GM10847 (cell line): ENCODE data around the gene HMGN1.
A peak's percentile ranks its signal among the peaks of the same experiment; 100 is the strongest.

Experiments
- POLR2A ChIP-seq: IDR thresholded peaks from 2 replicates; pipeline ENCODE4 v1.6.1; 2011; ENCODE audit not compliant: insufficient read length; ENCODE audit errors: extremely low read depth

HMGN1 gene

GRCh38 chr21:39379986-39380891, 31.4 kb upstream of the HMGN1 start:
- TF ChIP-seq POLR2A, result peak; percentile 71

- TF ChIP-seq POLR2A, result no peak
Measured at GRCh38 chr21:39377444-39378050, 28.7 kb upstream of the HMGN1 start.

DNA sequence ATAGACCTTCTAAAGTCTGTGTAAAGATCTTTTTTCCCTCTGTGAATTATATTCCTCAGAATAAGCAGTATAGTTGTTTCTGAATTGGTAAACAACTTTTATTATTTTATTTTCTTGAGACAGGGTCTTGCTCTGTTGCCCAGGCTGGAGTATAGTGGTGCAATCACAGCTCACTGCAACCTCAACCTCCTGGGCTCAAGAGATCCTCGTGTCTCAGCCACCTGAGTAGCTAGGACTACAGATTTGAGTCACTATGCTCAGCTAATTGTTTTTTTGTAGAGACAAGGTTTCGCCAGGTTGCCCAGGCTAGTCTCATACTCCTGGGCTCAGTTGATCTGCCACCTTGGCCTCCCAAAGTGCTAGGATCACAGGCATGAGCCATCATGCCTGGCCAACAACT, 26.6 kb upstream of the HMGN1 start:
- TF ChIP-seq POLR2A, result no peak

- no peak for TF ChIP-seq POLR2A
Measured at GRCh38 chr21:39374046-39374445, 25.2 kb upstream of the HMGN1 start.

DNA sequence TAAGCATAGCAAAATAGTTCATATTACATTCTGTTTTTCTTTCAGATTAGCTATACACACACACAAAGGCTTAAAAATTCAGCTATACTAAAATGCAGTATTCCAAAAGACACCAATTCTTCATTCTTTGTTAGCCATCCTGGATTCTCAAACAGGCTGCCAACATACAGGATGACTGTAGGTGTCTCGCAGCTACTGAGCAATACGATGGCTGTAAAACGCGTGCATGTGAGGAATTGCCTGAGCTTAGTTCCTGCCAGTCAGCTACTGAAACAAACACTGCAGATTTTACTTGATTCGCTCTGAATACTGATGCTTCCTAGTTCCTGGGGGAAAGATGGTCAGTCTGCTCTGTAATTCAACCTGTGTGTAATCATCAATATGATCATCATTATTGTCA, 24.7 kb upstream of the HMGN1 start:
- no peak for TF ChIP-seq POLR2A

- no peak for TF ChIP-seq POLR2A
Measured at GRCh38 chr21:39367783-39368182, 18.9 kb upstream of the HMGN1 start.

- no peak for TF ChIP-seq POLR2A
Measured at GRCh38 chr21:39366563-39366962, 17.7 kb upstream of the HMGN1 start.

- TF ChIP-seq POLR2A, result no peak
Measured at GRCh38 chr21:39364949-39365348, 16.1 kb upstream of the HMGN1 start.

- TF ChIP-seq POLR2A, result no peak
Measured at GRCh38 chr21:39363607-39364555, 15.0 kb upstream of the HMGN1 start.

GRCh38 chr21:39362733-39363132, 13.8 kb upstream of the HMGN1 start:
- no peak for TF ChIP-seq POLR2A

DNA sequence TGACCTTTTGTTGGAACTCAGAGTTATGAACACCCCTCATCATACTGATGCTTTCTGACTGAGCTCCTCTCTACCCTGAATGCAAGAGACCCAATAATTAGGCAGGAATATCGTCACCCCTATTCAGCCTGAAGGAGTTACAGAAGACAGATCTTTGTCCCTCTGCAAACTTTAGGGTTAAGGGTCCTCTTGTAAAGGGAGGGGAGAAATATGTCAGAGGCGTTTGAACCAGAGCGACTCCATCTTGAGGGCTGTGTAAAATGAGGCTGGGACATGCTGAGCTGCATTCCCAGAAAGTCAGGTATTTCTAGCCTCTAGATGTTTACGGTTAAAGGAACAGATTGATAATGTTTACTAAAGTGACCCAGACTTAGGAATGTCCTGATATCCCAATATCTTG, 10.5 kb upstream of the HMGN1 start:
- no peak for TF ChIP-seq POLR2A

- TF ChIP-seq POLR2A, result no peak
Measured at GRCh38 chr21:39353295-39353694, 4.4 kb upstream of the HMGN1 start.

DNA sequence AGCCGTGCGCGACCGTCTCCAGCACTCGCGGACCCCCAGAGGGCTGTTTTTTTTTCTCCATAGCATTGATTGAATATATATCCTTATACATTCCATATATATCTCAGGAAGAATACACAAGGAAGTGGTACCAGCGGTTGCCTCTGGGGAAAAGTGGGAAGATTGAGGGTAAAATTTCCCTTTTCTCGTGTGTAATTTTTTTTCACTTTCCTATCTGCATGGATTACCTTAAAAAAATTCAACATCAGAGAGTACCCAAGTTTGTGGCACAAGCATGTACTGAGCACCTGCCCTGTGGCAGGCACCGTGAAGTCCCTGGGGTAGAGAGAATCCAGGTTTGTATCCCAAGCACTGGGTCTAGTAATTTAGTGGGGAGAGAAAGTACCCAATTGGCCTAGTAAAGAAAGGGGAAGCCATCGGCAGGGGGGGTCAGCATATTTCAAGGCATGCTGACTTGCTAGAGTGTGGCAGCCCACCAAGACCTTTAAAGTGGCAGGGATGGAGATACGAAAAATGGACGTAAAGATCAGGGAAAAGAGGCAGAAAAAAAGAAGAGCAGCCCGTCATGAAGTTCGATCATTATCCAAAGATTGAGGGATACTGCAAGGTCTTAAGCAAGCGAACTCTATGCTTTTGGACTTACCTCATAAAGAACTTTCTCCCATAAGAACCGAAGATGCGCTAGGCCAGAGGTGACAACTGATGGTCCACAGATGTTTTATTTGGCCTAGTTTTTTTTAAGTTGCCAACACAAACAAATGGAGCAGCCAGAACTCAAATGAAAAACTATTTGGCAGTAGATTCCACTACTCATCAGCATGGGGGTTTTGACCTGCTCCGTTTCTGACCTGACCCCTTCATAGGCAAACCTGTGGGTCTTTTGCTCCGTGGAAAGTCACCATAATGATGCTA, 1.5 kb upstream of the HMGN1 start:
- TF ChIP-seq POLR2A, result no peak

DNA sequence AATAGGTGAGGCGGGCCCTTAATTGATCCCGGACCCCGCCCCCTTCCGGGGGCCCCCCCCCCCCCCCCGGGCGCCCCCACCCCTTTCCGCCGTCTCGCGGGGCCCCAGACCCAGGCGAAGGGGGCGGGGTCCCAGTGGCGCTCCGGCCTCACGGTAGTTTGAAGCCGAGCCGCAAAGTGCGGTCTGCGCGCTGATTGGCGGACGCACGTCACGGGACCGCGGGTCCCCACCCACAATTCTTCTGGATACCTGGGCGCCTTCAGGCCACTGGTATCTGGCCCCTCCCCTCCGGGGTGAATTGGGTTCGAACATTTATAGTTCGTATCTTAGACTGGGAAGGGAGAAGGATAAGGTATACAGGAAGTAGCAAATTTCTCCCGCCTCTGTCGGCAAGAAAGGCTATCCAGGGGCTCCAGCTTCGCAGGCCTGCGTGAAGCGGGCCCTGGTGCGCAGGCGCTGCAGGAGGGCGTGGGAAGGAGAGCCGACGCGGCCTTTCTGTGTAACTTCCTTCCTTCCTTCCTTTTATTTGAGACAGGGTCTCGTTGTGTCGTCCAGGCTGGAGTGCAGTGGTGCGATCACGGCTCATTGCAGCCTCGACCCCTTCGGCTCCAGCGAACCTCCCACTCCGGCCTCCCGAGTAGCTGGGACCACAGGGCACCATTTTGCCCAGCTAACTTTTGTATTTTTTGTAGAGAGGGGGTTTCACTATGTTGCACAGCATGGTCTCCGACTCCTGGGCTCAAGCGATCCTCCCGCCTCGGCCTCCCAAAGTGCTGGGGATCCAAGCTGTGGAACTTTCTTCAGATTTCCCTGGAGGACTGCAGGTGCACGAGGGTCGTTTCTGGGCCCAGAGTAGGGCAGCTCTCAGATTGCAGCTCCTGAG, 564 bp upstream of the HMGN1 start:
- peak; percentile 66 for TF ChIP-seq POLR2A

DNA sequence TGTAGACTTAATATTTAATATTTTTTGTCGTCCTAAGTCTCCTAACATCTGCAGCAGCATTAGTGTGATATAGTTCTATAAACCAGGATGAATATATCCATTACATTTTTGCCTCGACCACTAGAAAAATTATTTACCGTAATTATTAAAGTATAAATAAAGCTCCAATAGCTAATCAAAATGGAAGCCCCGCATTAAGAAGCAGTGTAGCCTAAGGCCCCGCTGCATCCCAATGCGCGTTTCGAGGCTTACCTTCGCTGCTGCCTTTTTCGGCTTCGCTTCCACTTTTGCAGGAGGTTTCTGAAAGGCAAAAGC, 891 bp downstream of the HMGN1 start:
- TF ChIP-seq POLR2A, result no peak
